ENCODE results near the gene SCYL2.
"Not testable (repeated sequence)": the region's sequence is repeated elsewhere in the genome, so short reads cannot be mapped to it uniquely, and the experiment has no call there.

SCYL2 gene

DNA sequence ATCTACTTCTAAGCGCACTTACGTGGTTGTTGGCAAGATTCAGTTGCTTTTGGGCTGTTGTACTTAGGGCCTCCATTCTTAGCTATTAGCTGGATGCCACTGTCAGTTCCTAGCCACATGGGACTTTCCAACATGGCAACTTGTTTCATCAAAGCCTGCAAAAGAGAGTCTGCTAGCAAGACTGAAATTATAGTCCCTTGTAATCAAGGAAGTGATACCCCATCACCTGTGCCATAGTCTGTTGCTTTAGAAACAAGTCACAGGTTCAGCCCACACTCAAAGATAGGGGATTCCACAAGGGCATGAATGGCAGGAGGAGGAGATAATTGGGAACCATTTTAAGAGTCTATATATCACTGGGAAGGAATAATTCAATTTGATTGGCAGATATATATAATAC lies 62.8 kb downstream of the SCYL2 start:
- DNase-seq, result no peak

DNA sequence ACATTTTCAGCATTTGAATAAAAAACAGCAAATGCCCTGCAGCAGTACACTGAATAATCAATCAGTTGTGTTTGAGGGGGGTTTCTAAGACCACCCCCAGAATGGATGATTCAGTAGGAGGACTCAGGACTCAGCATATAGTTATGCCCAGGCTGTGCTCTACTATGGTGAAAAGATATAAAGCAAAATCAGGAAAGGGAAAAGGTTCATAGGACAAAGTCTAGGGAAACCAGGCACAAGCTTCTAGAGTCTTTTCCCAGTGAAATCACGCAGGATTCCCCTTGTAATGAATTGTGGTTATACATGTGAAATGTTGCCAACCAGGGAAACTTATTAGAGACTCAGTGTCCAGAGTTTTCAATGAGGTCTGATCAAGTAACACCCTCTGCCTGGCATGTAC lies 64.9 kb downstream of the SCYL2 start:
- DNase-seq, result no peak

- DNase-seq, result no peak
Observed at GRCh38 chr12:100332852-100333251, 65.9 kb downstream of the SCYL2 start.

GRCh38 chr12:100337299-100337698 lies 70.3 kb downstream of the SCYL2 start:
- DNase-seq, result no peak

- no peak for DNase-seq
Observed at GRCh38 chr12:100337727-100338126, 70.8 kb downstream of the SCYL2 start.

GRCh38 chr12:100339071-100339470 lies 72.1 kb downstream of the SCYL2 start:
- DNase-seq, result no peak

GRCh38 chr12:100342897-100343296 lies 75.9 kb downstream of the SCYL2 start:
- DNase-seq, result not testable (repeated sequence)

GRCh38 chr12:100344351-100344750 lies 77.4 kb downstream of the SCYL2 start:
- DNase-seq, result not testable (repeated sequence)

DNA sequence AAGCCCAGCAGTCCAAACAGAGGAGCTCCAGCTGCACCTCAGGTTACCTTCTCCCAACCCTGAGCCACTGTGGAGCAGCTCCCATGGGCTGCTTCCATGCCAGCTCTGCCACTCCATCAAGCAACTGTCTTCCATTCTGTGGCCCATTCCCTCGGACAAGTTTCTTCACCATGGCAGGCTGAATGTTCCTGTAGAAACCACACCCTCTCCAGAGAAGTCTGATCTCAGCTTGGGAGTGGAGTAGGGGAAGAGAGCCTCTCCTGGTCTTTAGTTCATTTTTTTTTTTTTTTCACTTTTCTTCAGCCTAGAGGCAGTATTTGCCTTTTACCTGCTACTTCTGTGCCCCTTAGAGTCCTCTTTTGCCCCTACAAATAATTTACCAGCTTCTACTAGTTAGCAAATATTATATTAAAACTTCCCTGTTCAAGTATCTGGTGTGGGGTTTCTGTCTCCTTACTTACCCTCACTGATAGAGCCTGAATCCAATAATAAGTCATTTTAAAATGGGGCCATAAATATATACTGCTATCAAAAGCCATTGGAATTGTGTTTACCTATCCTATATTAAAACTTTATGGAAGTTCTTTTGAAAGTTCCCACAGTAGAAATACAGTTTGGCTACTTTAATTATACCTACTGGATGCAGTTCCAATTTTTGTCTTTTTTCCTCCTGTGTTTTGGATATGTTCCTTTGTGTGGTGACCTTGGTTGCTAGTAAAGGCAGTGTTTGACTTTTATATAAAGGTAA lies 78.2 kb downstream of the SCYL2 start:
- DNase-seq, result no peak

- DNase-seq, result no peak
Observed at GRCh38 chr12:100346660-100347059, 79.7 kb downstream of the SCYL2 start.

DNA sequence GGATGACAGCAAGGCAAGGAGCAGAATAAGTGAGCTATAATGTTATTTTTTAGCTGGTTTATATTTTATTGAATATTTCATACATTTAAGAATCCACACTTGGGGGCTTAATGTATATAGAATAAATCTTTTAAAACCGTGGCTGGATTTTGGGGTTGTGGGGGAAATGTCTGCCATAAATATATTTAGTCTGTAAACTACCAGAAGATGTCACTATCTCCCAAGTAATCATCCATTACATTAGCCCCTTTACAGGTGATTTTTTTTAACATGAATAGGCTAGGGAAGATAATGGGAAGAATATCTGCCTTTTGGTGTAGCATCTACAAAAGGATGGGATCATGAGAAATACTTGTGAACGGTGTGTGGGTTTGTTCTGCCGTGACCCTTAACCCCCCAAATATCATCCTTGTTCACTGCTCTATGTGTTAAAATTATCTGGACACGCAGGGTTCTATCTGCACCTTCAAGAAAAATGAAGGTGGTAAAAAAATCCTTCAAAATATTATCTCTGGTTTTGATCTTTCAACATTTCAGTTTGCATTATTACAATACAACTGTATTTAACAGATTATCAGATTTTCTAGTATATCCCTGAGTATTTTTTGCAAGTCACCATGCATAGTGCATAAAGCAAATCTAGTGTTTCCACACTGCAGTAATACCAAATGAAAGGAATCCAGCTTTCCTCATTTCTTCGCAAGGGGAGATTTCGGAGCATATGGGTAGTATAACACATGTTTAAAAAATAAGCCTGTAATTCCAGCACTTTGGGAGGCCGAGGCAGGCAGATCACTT lies 81.9 kb downstream of the SCYL2 start:
- DNase-seq, result no peak

DNA sequence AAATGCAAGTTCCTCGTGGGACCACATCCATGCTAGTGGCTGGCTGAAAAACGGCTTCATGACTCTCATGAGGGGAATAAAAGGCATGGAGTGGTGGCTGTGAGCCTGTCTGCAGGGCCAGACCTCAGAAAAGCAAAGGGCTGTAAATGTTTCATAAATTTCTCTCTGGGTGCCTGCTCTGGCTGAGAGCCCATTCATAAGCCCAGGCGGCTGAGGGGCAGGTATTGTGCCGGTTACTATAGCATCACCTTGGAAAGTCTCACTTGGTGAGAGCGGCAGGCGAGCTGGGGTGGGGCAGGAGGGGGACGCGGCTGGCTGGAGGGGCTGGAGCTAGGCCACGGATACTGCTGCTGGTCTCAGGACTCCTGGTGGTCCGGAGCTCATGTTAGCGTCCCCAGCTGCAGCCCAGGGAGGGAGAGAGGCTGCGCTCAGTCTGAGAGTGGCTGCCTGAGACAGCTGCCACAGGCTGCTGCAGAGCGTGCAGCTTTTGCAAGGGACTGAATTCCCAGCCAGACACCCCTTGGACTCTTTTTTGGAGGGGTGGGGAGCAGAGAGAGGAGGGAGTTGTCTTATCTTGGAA lies 89.8 kb downstream of the SCYL2 start, which contains the start of gene SLC17A8:
TSS of gene SLC17A8 (plus strand) at position 431 of the 580 bp plus-strand sequence. CDS start 318 bp downstream, outside the sequence.
- no peak for DNase-seq

DNA sequence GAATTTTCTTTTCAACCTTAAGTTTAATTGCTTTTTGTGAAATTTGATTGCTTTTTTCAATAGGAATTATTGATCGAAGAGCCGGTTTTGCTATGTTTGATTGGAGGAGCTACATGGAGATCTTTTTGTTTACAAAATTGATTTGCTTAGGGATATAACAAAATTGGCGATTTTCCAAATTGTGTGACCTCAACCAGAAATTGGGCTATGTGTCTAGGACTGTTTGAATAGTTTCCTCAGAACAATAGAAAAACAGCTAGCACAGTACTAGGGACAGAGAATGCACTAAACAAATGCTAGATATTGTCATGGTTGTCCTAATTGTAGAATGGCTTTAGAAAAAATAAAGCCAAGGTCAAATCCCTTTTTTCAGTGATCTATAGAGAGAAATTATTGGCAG lies 92.3 kb downstream of the SCYL2 start:
- no peak for DNase-seq

- no peak for DNase-seq
Observed at GRCh38 chr12:100359822-100360221, 92.8 kb downstream of the SCYL2 start.

- DNase-seq, result no peak
Observed at GRCh38 chr12:100360450-100360849, 93.5 kb downstream of the SCYL2 start.

DNA sequence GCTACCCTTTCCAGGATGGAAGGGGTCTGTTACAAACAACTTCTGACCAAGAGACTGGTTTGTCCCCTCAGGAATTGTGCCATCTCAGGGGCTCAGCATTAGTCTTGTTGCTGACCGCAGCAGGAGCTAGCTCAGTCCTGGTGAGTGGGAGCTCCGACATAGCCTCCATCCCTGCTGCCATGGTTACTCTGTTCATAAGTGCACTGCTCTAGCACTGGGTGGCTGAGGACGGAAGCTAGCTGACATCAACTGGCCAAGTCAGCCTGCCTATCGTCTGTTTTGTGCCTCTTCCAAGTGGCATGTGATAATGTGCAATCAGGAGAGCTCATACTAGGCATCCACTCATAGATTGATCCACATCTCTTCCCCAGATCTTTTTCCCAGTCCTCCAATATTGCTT lies 97.3 kb downstream of the SCYL2 start:
- DNase-seq, result no peak

DNA sequence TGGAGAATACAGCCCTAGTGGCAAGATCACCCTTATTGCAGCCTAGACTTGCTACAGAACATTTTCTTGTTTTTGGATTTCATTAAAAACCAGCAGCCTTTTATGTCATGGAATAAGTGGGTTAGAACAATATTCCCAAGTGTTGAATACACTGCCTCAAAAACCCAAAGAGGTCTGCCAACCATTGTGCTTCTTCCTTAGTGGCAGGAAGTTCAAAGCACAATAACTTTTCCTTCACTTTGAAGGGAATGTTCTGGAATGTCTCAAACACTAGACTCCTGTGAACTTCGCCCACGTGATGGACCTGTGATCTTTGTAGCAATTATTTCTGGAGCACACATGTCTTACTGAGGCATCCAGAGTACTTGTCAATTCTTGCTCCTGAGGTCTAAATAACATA lies 98.4 kb downstream of the SCYL2 start:
- no peak for DNase-seq

GRCh38 chr12:100368066-100368465 lies 101.1 kb downstream of the SCYL2 start:
- DNase-seq, result no peak

- no peak for DNase-seq
Observed at GRCh38 chr12:100371146-100371545, 104.2 kb downstream of the SCYL2 start.

DNA sequence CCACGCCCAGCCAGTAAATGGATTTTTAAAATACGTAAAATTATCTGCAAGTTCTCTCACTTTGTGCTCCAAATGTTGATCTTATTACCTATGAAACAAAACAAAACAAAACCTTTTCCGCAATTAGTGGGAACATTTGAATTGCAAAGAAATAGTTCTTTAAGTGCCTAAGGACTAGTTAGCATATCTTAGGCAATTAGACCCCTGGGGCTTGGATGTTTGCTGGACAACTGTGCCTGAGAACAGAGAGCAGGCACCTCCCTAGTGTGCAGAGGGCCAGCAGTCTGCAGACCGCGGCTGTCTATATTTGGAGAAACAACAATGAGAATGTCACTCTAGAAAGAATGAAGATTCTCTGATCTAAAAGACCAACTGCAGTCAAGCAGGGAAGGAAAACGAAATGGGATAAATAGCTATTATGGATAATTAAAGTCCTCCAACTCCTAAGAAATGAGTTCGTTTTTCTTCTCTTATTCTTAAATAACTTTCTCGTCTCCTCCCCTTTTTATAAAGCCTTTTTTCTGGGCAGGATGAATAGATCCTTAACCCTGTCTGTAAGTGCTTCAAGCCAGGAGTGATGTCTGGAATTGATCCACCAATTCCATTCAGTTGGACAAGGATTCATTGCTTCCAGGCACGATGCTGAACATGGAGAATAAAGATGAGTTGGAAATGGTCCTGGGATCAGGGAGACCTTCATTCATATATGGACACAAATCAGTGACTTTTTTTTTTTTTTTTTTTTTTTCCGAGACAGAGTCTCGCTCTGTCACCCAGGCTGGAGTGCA lies 106.1 kb downstream of the SCYL2 start:
- DNase-seq, result no peak

- DNase-seq, result no peak
Observed at GRCh38 chr12:100375038-100375735, 108.2 kb downstream of the SCYL2 start.

GRCh38 chr12:100376161-100376560 lies 109.2 kb downstream of the SCYL2 start:
- no peak for DNase-seq
